Measurements from ENCODE around the gene ARMH1.

GRCh38 chr1:44713321-44713781 lies 38.8 kb downstream of the ARMH1 start:
- TF ChIP-seq POLR2A (IDR thresholded peaks at IDR 0.05) (no peak), CTCF (IDR thresholded peaks at IDR 0.05) (no peak)
